PC-3 (cell line): ENCODE results near the gene TMED1.

Source experiments
- CTCF ChIP-seq: fragments of 300-600 bp; sonication (generic); conservative IDR thresholded peaks from 2 replicates; pipeline ENCODE4 v1.5.1; 2017; ENCODE audit warnings: antibody characterized with exemption, low read depth, mild to moderate bottlenecking, low read length
- EZH2 ChIP-seq: fragments of 300-600 bp; sonication (generic); IDR thresholded peaks from one replicate; pipeline ENCODE4 v1.6.1; 2017; ENCODE audit warnings: antibody characterized with exemption, mild to moderate bottlenecking, low read length; ENCODE audit not compliant: unreplicated experiment
- EZH2phosphoT487 ChIP-seq: fragments of 300-600 bp; sonication (generic); IDR thresholded peaks from 2 replicates; pipeline ENCODE4 v1.6.1; 2018; ENCODE audit warnings: mild to moderate bottlenecking, antibody characterized with exemption, low read length, borderline replicate concordance

DNA sequence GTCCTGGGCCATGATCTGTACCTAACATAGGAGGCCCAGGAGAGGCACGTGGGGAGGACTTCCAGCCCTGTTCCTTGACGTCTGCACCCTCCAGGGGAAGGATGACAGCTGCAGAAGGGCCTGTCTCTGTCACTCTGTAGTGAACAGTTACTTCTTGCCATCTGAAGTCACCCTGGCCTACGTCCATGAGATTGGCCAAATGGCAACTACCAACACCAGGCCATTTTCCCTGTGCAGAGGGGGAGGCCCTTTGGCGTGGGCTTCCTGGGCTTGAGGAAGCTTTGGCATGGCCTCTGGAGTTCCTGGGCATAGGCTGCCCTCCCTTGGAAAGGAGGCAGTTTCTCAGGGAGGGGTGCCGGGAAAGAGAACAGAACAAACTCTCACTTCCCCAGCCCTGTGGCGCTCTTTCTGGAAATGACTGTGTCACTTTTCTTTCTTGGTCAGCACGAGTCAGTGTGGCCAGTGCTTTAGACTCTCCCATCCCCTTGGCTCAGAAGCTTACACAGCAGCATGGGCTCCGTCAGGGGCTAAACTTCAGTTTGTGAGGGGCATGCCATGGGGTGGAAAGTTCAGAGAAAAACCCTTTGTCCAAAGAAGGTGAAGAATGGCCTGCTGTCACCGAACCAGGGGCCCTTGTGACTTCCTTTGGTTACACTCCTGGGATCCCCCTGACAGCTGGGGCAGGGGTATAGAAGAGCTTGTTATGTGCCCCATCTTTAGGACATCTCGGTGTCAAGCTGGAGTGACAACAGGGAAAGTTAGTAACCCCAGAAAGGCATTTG, 40.6 kb upstream of the TMED1 start:
- TF ChIP-seq CTCF: no peak
- TF ChIP-seq EZH2phosphoT487: no peak
- no peak for TF ChIP-seq EZH2
